GM19467 (cell line): ENCODE results near the gene PUSL1.

Experiments used
- ATAC-seq: cut with Tn5 transposase; IDR thresholded peaks from one replicate; pipeline ENCODE4 v1.9.1; 2021; ENCODE audit warnings: mild to moderate bottlenecking, moderate library complexity; ENCODE audit not compliant: unreplicated experiment

Gene PUSL1

GRCh38 chr1:1293263-1294249, 14.8 kb upstream of the PUSL1 start:
- no peak for ATAC-seq

GRCh38 chr1:1294250-1294890, 14.0 kb upstream of the PUSL1 start:
- no peak for ATAC-seq

GRCh38 chr1:1295154-1295923, 13.1 kb upstream of the PUSL1 start:
- ATAC-seq: no peak

DNA sequence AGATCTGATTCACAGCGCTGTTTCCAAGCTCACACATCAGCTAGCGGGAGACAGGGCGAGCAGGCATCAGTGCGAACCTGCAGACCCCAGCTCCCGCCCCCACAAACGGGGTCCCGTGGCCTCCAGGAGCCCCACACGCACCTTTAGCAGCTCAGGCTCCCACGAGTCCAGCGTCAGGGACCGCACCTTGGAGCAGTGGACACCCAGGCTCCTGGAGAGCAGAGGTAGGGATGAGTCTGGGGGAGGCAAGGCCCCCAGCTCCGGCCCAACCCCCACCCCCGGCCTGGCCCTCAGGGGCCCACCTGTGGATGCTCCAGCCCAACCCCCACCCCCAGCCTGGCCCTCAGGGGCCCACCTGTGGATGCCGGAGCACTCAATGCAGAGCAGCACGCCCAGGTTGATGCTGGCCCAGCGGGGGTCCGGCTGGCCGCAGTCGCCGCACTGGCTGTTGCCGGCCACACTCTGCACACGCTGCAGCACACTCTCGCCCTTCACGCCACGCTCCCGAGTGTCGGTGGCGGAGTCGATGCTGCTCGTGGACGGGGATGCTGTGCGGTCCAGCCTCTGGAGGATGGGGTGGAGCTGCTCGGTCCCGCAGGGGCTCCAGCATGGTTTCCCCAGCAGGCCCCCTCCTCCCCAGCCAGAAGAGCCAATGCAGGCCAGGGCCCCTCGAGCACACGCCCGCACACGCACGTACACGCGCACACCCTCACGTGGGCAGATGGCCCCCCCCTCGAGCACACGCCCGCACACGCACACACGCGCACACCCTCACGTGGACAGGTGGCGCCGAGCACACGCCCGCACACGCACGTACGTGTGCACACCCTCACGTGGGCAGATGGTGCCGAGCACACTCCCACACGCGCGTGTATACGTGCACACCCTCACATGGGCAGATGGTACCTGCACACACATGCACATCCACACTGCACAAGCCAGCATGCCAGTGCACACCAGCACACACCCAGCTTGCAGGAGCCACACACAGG, 12.0 kb upstream of the PUSL1 start:
- ATAC-seq: no peak

GRCh38 chr1:1297802-1298424, 10.5 kb upstream of the PUSL1 start:
- ATAC-seq: no peak

GRCh38 chr1:1298861-1299685, 9.3 kb upstream of the PUSL1 start:
- ATAC-seq: no peak

DNA sequence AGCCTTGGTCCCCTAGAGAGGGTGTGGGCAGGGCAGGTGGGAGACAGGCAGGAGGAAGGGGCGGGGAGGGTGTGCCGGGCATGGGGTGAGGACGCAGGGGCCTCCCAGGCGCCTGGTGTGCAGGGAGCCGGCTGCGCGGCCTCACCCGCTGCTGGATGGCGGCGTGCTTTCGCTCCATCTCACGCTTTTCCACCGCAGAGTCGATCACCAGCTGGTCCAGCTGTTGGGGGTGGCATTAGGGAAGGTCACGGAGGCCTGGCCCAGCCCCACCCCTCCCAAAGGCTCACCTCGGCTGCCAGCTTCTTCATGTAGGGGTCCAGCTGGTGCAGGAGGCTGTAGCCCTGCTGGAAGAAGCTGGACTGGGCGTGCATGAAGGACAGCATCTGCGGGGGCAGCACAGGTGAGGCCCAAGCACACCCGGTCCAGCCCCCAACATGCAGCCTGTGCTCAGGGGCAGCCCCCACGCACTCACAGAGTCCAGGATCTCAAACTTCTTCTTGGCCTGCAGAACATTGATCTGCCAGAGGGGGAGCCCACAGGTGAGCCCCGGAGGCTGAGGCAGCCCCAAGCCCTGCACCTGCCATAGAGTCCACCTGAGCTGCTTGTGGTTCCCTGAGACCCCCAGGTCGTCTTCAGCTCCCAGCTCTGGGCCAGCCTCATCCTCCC, 8.6 kb upstream of the PUSL1 start:
- ATAC-seq: no peak

- no peak for ATAC-seq
Observed at GRCh38 chr1:1300352-1300739, 8.1 kb upstream of the PUSL1 start.

DNA sequence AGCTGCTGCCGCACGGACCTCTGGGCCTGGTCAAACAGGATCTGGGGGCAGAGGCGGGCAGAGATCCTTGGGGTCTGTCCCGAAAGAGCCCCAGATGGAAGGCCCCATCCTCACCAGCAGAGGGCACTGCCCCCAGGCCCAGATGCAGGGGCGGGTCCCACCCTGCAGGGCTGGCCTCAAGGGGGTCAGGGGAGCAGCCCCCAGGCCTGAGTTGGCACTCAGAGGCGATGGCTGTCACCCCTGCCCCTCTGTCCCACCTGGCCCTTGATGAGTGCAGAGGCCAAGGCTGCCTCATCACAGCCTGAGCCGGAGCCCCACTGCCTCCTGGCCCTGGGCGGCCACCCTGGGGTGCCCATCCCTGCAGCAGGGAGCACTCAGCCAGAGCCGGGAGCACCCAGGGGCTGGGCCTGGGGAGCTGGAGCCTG, 6.4 kb upstream of the PUSL1 start:
- ATAC-seq: no peak

GRCh38 chr1:1302951-1303509, 5.4 kb upstream of the PUSL1 start:
- no peak for ATAC-seq

DNA sequence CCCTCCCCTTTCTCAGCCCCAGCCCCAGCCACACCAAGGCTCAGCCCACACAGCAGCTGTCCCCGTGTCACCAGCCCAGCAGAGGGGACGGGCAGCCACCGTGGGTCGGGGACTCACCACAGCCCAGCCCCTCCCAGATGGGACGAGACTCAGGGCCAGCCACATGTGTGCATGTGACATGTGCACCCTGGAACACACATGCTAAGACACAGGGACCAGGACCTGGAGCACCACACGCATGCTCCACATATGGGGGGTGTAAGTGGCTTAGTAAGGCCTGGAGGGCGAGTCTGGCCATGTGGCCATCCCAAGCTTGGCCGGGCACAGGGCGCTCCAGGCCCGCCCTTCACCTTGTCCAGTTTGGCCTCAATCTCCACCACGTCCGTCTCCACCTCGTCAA, 4.7 kb upstream of the PUSL1 start:
- no peak for ATAC-seq

GRCh38 chr1:1304331-1305299, 3.8 kb upstream of the PUSL1 start:
- no peak for ATAC-seq

DNA sequence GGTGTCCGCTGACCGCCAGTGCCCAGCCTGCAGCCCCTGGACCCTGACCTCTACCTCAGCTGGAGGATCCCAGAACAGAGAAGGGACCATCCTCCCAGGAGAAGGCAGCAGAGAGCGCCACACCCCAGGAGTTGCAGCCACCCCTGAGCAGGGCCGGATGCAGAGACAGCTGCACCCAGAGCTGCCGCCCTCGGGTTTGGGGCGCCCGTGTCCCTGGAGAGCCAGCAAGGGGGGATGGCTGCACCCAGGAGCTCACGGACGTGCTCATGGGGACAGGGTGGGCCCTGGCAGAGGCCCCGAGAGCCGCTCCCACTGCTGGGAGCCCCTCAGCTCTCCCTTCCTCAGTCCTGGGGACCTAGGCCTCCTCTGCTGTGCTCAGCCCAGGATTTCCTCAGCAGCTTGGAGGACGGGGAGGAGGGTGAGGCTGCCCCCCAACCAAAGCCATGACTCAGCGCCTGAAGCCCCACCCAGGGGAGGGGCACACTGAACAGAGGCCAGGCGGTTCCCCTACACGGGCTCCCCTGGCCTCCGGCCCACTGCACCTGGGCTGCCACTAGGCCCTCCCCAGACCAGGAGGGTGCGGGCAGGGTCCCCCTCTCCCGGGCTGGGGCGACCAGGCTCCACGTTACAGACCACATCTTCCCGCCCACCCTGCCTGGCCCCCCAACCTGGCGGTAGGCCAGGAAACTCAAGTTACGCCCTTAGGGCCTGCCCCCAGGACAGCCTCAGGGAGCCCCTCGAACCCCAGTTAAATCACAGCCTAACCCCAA, 2.9 kb upstream of the PUSL1 start:
- ATAC-seq: no peak

DNA sequence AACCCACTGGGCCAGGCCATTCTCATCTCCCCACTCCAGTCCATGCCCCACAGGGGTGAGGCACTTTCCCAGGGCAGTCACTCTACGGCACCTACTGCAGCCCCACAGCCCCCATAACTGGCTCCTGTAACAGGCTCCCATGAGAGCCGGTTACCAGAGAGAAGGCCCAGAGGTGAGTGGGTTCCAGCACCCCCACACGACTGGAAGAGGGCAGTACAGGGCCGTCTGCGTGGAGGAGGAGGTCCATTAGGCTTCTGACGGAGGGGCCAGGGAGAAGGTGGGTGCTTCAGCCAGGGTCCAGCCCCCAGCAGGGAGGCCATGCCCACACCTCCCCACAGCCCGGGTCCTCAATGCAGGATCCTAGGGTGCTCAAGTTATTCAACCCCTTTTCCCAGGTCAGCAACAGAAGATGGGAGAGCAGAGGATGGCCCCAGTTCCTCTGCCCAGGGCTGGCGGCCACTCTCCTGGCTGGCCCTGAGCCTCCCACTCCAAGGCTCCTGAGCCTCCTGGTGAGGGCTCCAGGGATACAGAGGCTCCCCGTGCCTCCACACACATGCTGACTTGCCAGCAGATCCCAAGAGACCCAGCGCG, 2.2 kb upstream of the PUSL1 start:
- no peak for ATAC-seq

- ATAC-seq: no peak
Observed at GRCh38 chr1:1306661-1307260, 1.6 kb upstream of the PUSL1 start.
